D721Med (cell line): ENCODE data around the gene VPS8.
"Not testable (repeated sequence)": the region's sequence is repeated elsewhere in the genome, so short reads cannot be mapped to it uniquely, and the experiment has no call there.

Experiments used
- DNase-seq: peaks from one replicate; pipeline ENCODE4 v3.0.0; 2011; ENCODE audit warnings: low spot score; ENCODE audit not compliant: insufficient read length
- FAIRE-seq: peaks from 2 replicates; lab custom pipeline; 2011; peaks lifted over from hg19 to GRCh38; lab: Jason Lieb, UNC
- CTCF ChIP-seq: IDR thresholded peaks from 2 replicates; pipeline ENCODE4 v1.5.1; 2012; ENCODE audit warnings: mild to moderate bottlenecking, control low read depth; ENCODE audit not compliant: insufficient read depth; ENCODE audit errors: missing control alignments

VPS8 gene

GRCh38 chr3:184941408-184941807 is 129.4 kb downstream of the VPS8 start:
- DNase-seq (no peak), FAIRE-seq (no peak)
- no peak for TF ChIP-seq CTCF

GRCh38 chr3:184942735-184943134 is 130.8 kb downstream of the VPS8 start:
- DNase-seq (no peak), FAIRE-seq (peak; percentile 11)
- no peak for TF ChIP-seq CTCF

GRCh38 chr3:184944241-184944640 is 132.3 kb downstream of the VPS8 start:
- peak; percentile 15 for DNase-seq
- TF ChIP-seq CTCF = no peak
- FAIRE-seq = peak; percentile 97

GRCh38 chr3:184945886-184946625 is 134.1 kb downstream of the VPS8 start:
- no peak for TF ChIP-seq CTCF
- FAIRE-seq (no peak), DNase-seq (no peak)

GRCh38 chr3:184946917-184947316 is 135.0 kb downstream of the VPS8 start:
- DNase-seq (no peak), FAIRE-seq (no peak)
- no peak for TF ChIP-seq CTCF

GRCh38 chr3:184949251-184949965 is 137.4 kb downstream of the VPS8 start:
- DNase-seq (no peak), FAIRE-seq (no peak)
- no peak for TF ChIP-seq CTCF

GRCh38 chr3:184950816-184951215 is 138.8 kb downstream of the VPS8 start:
- not testable (repeated sequence) for FAIRE-seq, DNase-seq
